Upper lobe of left lung (tissue), 4 donors: ENCODE measurements around the gene ATG16L1.

Source experiments
- CTCF ChIP-seq, 6 experiments: fragments of 450-650 bp in 4 of 6; fragments of 200-600 bp in 2 of 6; sonication (generic) in 2 of 6; IDR thresholded peaks; one replicate each; pipeline ENCODE4 v1.5.1; 2016 to 2019; ENCODE audit warnings: antibody characterized with exemption in 6 of 6
- EP300 ChIP-seq, 4 donors: sonication (generic); formaldehyde crosslinking; IDR thresholded peaks; one replicate each; pipeline ENCODE4 v1.5.1; 2017; ENCODE audit warnings: antibody characterized with exemption in 4 of 4, control low read depth in 2 of 4
- POLR2AphosphoS5 ChIP-seq, 2 donors: sonication (generic); formaldehyde crosslinking; IDR thresholded peaks; one replicate each; pipeline ENCODE4 v1.5.1; 2017; ENCODE audit warnings: antibody characterized with exemption in 2 of 2

GRCh38 chr2:233301811-233302210 is 50.3 kb downstream of the ATG16L1 start:
- no peak for TF ChIP-seq CTCF (IDR thresholded peaks at IDR 0.05)
- no peak for TF ChIP-seq EP300 (IDR thresholded peaks at IDR 0.05)
- TF ChIP-seq POLR2AphosphoS5 (IDR thresholded peaks at IDR 0.05): no peak
